Fibroblast of lung (primary cell): ENCODE measurements around the gene CYP4F22.

ENCODE experiments used
- EZH2 ChIP-seq: IDR thresholded peaks from 2 replicates; pipeline ENCODE4 v1.5.1; 2012; ENCODE audit warnings: low read length, control low read depth, mild to moderate bottlenecking; ENCODE audit errors: missing control alignments
- TF ChIP-seq, protein P1 (sequence below), 2 donors: IDR thresholded peaks in 1 of 2; conservative IDR thresholded peaks in 1 of 2; 1 replicate in 1 of 2; 2 replicates in 1 of 2; pipeline ENCODE4 v1.5.1; 2011 to 2012; ENCODE audit warnings: low read length in 2 of 2, control low read depth in 1 of 2, inconsistent platforms in 1 of 2, low read depth in 1 of 2, mild to moderate bottlenecking in 1 of 2

DNA sequence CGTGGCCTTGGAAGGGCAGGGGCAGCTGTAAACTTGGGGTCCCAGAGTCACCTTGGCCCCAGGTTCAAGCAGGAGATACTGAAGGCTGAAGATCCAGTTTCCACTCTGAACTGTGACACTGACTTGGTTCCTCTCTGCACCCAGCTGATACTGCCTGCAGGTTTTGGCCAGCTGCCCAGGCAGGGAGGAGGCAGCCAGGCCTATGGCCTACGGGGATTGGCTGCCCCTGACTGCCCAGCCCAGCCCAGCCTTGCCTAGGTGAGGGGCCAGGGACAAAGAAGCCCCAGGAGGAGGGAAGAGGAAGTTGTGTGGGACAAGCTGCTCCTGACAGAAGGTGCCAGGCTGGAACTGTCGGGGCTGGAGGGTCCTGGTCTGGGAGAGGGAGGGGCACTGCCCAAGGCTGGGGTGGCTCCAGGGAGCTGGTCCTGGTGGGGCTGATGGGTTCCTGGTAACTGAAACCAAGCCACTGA lies 55.0 kb downstream of the CYP4F22 start:
- TF ChIP-seq EZH2, result no peak
- TF ChIP-seq, protein P1, sequence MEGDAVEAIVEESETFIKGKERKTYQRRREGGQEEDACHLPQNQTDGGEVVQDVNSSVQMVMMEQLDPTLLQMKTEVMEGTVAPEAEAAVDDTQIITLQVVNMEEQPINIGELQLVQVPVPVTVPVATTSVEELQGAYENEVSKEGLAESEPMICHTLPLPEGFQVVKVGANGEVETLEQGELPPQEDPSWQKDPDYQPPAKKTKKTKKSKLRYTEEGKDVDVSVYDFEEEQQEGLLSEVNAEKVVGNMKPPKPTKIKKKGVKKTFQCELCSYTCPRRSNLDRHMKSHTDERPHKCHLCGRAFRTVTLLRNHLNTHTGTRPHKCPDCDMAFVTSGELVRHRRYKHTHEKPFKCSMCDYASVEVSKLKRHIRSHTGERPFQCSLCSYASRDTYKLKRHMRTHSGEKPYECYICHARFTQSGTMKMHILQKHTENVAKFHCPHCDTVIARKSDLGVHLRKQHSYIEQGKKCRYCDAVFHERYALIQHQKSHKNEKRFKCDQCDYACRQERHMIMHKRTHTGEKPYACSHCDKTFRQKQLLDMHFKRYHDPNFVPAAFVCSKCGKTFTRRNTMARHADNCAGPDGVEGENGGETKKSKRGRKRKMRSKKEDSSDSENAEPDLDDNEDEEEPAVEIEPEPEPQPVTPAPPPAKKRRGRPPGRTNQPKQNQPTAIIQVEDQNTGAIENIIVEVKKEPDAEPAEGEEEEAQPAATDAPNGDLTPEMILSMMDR (conservative IDR thresholded peaks at IDR 0.05 in 1 of 2, IDR thresholded peaks at IDR 0.05 in 1 of 2; ENCODE audit: low read depth in 1 of 2, low read length in 2 of 2), result no peak
